Activated CD4-positive, alpha-beta T cell treated with anti-CD3 and anti-CD28 coated beads, Interleukin-10, Interleukin-2, amounts not matched to agents 100 ng/mL and 50 ng/mL, durations not matched to agents 16 hours and 8 hours (primary cell): ENCODE results near the gene TRAPPC3.

Experiments
- DNase-seq: peaks from one replicate; pipeline ENCODE4 v3.0.0-alpha.2; 2020

TRAPPC3 gene

DNA sequence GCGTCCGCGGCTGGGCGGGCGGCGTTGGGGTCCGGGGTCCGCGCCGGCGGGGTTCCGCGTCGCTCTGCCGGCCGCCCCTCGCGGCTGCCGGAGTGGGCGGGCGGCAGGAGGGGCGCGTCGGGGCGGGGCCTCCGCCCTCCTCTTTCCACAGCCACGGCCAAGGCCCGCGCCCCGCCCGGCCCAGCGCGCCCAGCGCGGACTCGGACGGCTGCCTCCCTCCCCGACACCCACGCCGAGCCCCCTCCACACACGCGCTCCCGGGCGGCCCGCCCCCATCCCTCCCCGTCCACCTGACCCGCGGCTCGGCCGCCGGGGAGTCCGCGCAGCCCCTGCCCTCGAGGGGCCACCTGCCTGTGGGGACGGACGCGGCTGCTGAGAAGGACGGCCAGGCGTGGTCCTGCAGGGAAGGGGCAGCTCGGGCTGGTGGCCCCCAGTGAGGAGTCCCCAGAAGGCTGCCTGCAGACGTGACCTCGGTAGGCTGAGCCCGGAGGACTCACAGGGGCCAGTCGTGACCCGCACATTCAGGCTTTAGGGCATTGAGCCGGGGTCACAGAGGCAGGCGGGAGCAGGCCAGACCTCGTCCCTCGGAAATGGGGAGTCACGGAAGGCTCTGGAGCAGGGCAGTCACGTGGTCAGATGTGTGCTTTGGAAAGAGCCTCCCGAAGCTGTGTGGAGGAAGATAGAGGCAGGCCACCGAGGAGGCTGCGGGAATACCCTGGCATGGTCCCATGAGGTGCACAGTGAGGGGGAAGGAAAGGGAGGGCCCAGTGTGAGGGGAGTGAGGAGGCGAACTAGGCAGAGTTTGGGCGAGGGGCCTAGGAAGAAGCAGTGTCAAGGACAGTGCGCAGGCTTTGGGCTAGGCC, 23.9 kb downstream of the TRAPPC3 start, which contains the start of gene COL8A2:
Gene COL8A2, minus strand, starts transcription at position 94 of the 863 bp plus-strand sequence. CDS start 24,980 bp downstream, outside the sequence.
- DNase-seq, result no peak

GRCh38 chr1:36124404-36125128, 24.7 kb downstream of the TRAPPC3 start:
- no peak for DNase-seq

GRCh38 chr1:36123356-36123755, 25.9 kb downstream of the TRAPPC3 start:
- no peak for DNase-seq

- DNase-seq, result no peak
These were observed 26.9 kb downstream of the TRAPPC3 start for GRCh38 chr1:36122062-36123030.

DNA sequence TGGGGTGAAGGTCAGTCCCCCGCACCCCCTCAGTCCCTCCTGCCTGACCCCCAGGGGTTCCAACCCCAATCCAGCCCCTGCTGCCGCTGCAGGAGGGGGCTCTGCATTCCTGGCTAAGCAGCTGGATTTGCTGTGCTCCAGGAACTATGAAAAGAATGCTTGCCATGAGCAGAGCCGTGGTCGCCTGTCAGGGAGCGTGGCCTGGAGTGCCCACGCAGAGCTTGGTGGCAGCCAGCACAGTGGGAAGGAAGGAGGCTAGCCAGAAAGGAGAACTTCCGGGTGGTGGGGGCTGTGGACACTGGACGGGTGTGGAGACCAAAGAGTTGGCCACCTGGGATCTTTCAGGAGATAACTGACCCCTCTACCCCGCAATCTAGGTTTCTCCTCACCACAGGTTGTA, 29.8 kb downstream of the TRAPPC3 start:
- no peak for DNase-seq

GRCh38 chr1:36118447-36119204, 30.7 kb downstream of the TRAPPC3 start:
- DNase-seq, result no peak

- DNase-seq, result no peak
These were observed 32.4 kb downstream of the TRAPPC3 start for GRCh38 chr1:36116901-36117300.

GRCh38 chr1:36115931-36116330, 33.4 kb downstream of the TRAPPC3 start:
- DNase-seq, result no peak

- no peak for DNase-seq
These were observed 34.1 kb downstream of the TRAPPC3 start for GRCh38 chr1:36115200-36115669.

DNA sequence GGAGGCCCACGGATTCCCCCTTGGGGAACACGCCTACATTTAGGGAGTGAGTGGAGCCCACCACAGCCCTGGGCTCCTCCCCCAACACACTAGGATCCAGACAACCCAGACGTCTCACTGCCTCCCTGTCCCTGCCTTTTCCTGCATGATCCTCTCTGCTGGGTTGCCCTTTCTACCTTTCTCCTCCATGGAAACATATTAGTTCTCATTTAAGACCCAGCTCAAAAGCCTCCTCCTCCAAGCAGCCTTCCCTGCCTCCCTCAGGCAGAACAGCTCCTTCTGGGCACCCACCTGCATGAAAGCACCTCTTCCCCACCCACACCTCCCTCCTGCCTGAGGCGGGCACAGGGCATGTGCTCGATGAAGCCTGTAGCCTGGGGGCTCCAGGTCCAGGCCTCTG, 34.9 kb downstream of the TRAPPC3 start:
- DNase-seq, result no peak

DNA sequence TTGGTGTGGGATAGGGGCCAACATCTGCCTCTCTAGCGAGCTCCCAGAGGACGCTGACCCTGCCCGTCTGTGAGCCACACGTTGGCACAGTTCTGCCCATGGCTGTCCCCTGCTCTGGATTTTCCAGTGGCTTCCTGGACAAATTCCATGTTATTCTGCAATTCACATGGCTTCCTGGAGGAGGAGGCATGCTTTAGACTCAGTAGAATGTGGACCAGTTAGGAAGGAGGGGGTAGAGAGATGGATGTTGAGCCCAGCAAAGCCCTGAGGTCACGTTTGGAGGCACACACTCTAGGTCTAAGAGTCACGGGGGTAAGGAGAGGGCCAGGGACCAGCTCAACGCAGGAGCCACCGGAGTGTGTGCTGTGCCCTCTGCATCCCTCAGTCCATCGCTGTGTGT, 36.5 kb downstream of the TRAPPC3 start:
- DNase-seq, result no peak

GRCh38 chr1:36111151-36111550, 38.1 kb downstream of the TRAPPC3 start:
- DNase-seq, result no peak

DNA sequence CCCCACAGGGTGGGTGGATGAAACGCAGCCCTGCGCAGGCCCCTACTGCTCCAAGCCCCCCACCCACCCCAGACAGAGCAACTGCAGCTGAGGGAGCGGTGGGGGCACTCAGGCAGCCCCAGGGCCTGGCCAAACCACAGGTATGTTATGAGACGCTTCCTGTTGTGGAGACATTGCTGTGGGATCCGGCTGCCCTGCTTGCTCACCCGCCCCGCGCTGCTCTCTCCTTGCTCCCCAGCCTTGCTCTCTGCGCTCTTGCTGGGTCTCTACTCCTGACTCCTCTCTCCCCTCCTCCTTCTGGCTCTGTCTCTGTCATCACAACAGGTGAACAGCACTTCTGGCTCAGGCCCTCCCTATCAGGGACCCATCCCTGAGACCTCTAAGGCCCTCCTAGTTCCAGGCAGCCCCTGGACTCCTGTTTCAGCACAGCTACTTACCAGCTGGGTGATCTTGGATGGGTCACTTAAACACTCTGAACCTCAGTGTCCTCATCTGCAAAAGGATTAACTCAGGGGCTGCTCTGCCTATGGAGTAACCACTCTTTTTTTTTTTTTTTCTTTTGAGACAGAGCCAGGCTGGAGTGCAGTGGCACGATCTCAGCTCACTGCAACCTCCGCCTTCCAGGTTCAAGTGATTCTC, 40.1 kb downstream of the TRAPPC3 start:
- peak; percentile 52 for DNase-seq

DNA sequence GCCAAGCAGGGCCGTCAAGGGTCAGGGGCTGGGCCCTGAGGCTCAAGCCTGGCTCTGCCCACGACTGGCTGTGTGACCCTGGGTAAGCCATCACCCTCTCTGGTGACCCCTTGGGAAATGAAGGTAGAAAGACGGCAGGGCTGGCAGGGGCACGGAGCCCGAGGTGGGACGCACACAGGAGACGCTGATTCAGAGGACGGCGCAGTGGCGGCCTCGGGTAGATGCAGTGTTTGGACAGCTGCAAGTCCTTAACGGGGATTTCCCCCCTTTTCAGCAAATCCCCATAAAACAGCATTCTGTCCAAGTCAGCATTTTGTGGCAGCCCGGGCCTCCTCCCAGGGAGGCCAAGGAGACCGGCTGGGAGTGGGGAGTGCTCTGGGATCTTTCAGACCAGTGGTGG, 41.0 kb downstream of the TRAPPC3 start:
- DNase-seq, result no peak

- no peak for DNase-seq
These were observed 41.9 kb downstream of the TRAPPC3 start for GRCh38 chr1:36107394-36107793.

- no peak for DNase-seq
These were observed 43.0 kb downstream of the TRAPPC3 start for GRCh38 chr1:36106269-36106668.

DNA sequence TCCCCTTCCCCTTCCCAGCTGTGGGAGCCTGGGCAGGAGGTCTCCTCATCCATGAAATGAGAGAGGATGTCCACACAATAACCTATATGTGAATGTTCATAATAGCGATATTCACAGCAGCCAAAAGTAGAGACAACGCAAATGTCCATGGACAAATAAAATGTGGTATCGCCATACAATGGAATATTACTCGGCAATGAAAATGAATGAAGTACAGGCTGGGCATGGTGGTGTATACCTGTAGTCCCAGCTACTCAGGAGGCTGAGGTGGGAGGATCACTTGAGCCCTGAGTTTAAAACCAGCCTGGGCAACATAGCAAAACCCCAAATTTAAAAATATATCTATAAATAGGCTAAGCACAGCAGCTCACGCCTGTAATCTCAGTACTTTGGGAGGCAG, 47.7 kb downstream of the TRAPPC3 start:
- no peak for DNase-seq

GRCh38 chr1:36100376-36100775, 48.9 kb downstream of the TRAPPC3 start:
- DNase-seq, result no peak

GRCh38 chr1:36099681-36100341, 49.5 kb downstream of the TRAPPC3 start:
- DNase-seq, result peak; percentile 81

GRCh38 chr1:36098650-36099365, 50.5 kb downstream of the TRAPPC3 start:
- no peak for DNase-seq
